Fibroblast of mammary gland (primary cell): ENCODE data around the gene ZMYND11.

Experiments
- DNase-seq: peaks from one replicate; pipeline ENCODE4 v3.0.0-alpha.2; 2010; ENCODE audit warnings: low read depth
- H3K4me3 ChIP-seq: 2 replicates; pipeline ENCODE4 v1.5.1; 2011; ENCODE audit warnings: low read depth, mild to moderate bottlenecking, low read length, moderate library complexity; ENCODE audit not compliant: control insufficient read depth
- TF ChIP-seq, protein P1 (sequence below): conservative IDR thresholded peaks from 2 replicates; pipeline ENCODE4 v1.5.1; 2011; ENCODE audit warnings: low read depth, low read length, inconsistent platforms; ENCODE audit not compliant: control insufficient read depth, insufficient read depth

Gene ZMYND11

DNA sequence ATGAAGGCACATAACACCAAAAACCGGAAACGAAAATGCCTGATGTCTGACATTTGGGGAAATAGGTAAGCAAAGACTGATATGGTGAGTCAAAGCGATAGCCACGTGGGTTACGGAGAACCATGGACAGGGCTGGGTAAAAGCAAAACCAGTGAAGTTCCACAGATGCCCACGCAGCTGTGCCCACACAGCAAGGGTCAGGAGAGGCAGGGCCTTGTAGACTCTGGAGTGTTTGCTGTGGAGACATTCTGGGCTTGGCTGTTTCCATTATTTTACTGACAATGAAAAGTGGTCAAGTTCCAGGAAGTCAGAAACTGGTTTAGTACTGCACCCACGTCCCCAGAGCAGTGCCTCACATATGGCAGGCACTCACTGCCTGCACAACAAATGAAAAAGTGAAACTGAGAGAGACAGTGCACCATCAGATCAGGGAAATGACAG lies 148.7 kb downstream of the ZMYND11 start:
- H3K4me3 ChIP-seq, result no peak overlapping the region
- no peak for DNase-seq
- TF ChIP-seq, protein P1, sequence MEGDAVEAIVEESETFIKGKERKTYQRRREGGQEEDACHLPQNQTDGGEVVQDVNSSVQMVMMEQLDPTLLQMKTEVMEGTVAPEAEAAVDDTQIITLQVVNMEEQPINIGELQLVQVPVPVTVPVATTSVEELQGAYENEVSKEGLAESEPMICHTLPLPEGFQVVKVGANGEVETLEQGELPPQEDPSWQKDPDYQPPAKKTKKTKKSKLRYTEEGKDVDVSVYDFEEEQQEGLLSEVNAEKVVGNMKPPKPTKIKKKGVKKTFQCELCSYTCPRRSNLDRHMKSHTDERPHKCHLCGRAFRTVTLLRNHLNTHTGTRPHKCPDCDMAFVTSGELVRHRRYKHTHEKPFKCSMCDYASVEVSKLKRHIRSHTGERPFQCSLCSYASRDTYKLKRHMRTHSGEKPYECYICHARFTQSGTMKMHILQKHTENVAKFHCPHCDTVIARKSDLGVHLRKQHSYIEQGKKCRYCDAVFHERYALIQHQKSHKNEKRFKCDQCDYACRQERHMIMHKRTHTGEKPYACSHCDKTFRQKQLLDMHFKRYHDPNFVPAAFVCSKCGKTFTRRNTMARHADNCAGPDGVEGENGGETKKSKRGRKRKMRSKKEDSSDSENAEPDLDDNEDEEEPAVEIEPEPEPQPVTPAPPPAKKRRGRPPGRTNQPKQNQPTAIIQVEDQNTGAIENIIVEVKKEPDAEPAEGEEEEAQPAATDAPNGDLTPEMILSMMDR, result no peak

DNA sequence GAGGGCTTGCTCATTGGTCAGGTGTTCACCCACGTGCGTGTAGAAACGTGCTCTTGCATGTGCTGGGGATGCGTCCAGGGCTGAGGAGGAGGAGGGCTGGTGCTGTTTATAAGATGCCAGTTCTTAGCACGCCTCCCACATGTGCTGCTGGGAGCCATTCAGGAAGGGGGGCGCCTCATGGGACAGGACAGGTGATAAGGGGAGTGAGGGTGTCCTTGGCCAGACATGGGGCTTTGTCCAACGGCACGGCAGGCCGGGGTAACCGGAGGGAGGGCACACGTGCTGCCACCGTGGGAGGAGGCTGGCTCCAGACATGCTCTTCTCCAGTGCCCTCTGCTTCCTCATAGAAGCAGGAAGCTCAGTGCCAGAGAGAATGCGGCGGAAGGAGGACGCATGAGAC lies 150.0 kb downstream of the ZMYND11 start:
- TF ChIP-seq, protein P1, result no peak
- DNase-seq, result no peak
- H3K4me3 ChIP-seq, result no peak overlapping the region

DNA sequence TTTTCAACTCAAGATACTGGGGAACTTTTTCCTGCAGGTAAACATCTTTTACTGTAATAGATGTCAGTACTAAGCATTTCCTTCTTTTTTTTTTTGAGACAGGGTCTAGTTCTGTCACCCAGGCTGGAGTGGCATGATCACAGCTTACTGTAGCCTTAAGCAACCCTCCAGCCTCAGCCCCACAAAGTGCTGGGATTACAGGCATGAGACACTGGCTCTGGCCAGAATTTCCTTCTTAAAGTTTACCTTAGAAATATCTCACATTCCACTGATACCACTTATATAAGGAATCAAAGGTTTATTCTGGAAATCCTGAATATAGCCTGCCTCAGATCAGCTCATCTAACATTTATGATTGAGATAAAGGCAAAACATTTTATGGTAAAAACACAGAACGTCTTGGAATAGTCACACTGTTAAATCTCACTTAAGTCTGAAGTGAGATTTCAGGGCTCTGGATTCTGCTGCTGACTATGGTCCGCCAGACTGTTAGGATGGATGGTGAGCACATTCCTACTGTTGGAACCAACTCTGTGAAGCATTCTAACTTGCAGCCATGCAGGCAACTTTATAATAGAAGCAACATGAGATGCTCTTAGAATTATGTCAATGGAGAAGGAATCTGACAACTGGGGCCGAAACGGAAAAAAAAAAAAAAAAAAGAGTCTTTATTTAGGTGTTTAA lies 151.9 kb downstream of the ZMYND11 start:
- no peak for DNase-seq
- no peak overlapping the region for H3K4me3 ChIP-seq
- TF ChIP-seq, protein P1, result no peak

DNA sequence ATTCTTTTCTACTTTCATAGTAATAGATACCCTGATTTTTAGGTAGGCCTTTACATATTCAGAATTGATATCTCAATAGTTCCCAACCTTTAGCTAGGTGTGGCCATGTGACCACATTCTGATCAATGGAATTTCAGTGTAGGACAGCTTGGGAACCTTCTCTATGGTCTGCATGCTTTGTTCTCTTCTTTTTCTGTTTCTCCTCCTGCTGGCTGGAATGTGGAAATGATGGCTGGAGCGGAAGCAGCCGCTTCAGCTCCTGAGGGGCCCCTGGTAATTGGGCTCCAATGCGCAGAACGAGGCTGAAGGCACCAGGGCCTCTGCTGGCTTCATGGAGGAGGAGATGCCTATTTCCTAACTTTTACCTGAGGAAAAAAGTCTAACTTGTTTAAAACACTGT lies 152.6 kb downstream of the ZMYND11 start:
- TF ChIP-seq, protein P1, result peak; percentile 37
- no peak for DNase-seq
- no peak overlapping the region for H3K4me3 ChIP-seq

DNA sequence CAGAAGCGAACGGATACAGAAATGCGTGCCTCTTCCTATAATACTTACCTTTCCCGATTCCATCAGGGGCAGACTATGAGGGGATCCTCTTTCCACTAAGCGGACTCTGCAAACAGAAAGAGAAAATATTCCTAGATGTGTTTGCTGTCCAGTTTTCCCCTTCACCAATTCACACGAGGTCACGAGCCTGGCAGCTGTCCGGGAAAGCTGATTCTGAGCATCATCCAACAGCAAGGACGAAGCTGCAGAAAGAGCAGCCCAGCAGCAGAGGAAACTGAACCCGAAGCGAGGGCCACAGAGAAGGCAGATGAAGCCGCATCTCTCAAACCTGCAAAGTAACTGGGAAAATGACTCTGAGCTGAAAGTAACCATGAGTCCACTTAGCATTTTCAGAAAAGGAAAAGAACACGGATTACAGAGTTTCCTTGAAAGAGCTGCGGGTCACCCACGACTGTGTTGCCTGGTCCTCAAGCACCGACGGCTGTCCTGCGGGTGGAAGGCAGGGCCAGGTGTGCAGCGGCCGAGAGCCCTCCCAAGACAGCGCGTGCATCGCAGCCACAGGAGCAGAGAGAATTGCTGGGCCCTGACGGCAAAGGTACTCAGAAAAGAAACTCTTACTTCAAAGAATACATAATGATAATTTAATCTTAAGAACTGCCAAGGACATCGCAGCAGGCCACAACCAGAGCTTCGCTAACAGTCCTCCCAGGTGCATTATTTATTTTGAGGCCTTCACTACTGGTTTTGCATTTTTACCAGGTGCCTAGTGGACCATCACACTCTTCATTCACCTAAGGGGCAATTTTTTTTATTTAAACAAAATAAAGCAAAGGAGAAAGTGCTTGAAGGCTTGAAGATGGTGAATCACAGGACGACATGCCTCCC lies 153.3 kb downstream of the ZMYND11 start:
- no peak for DNase-seq
- H3K4me3 ChIP-seq, result no peak overlapping the region
- TF ChIP-seq, protein P1, result no peak

DNA sequence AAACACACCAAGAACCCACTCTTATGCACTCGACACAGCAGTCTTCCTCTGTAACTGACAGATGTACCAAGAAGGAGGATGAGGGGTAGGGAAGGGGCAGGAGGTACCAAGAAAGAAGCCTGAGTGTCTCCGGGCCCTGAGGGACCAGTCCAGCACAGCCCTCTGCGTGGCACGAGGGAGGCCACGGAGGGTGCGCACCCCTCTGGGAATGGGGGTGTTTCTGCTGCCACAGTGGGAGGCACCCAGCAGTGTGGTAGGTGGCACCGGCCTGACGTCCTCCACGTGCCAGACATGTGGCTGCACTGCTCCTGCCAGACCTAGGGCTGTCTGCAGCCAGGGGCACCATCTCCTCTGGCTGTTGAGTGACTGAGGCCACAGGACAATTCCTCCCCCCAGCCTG lies 154.3 kb downstream of the ZMYND11 start:
- H3K4me3 ChIP-seq, result no peak overlapping the region
- TF ChIP-seq, protein P1, result no peak
- no peak for DNase-seq
